H1 (cell line): Measurements from ENCODE around the gene GREB1L. TPM values are rescaled to one million over a fixed set of nuclear protein-coding genes. Genes with fewer than 3 reads are reported as not detected.

Experiments used
- CTCF ChIA-PET: fragments of 300-600 bp; sonication (Branson Sonifier 250); formaldehyde crosslinking; loops from one replicate; lab custom pipeline; 2021; ENCODE audit not compliant: partially characterized antibody; lab: Charles Lee
- POLR2A ChIA-PET: fragments of 300-600 bp; sonication (Branson Sonifier 250); formaldehyde crosslinking; loops from one replicate; lab custom pipeline; 2021; ENCODE audit warnings: inconsistent platforms; ENCODE audit not compliant: partially characterized antibody; lab: Charles Lee
- DNase-seq, 2 experiments: peaks; one replicate each; pipeline versions ENCODE4 v3.0.0 to v3.0.0-alpha.2; 2010 to 2022; ENCODE audit warnings: low spot score in 2 of 2, low read depth in 1 of 2, mixed read lengths in 1 of 2
- FAIRE-seq: peaks from 2 replicates; lab custom pipeline; 2011; peaks lifted over from hg19 to GRCh38; lab: Jason Lieb, UNC
- H2AFZ ChIP-seq: 2 replicates; pipeline ENCODE4 v1.8.1; 2012; ENCODE audit warnings: low read length, inconsistent platforms
- H2AK5ac ChIP-seq: 2 replicates; pipeline ENCODE4 v1.6.1; 2013; ENCODE audit warnings: low read depth, low read length
- H2BK120ac ChIP-seq: replicated peaks from 2 replicates; pipeline ENCODE3; 2013; ENCODE audit warnings: low read depth, low read length, inconsistent platforms
- H2BK12ac ChIP-seq: 2 replicates; pipeline ENCODE4 v1.6.1; 2013; ENCODE audit warnings: low read depth, low read length
- H2BK15ac ChIP-seq: 2 replicates; pipeline ENCODE4 v1.6.1; 2013; ENCODE audit warnings: low read length
- H2BK20ac ChIP-seq: 2 replicates; pipeline ENCODE4 v1.6.1; 2013; ENCODE audit warnings: low read length
- H2BK5ac ChIP-seq: 2 replicates; pipeline ENCODE4 v1.6.1; 2013; ENCODE audit warnings: low read depth, low read length
- H3K14ac ChIP-seq: 2 replicates; pipeline ENCODE4 v1.6.1; 2013; ENCODE audit warnings: inconsistent platforms; ENCODE audit not compliant: insufficient read length
- H3K18ac ChIP-seq: 2 replicates; pipeline ENCODE4 v1.6.1; 2013; ENCODE audit warnings: low read length; ENCODE audit errors: extremely low read depth
- H3K23ac ChIP-seq: 2 replicates; pipeline ENCODE4 v1.6.1; 2013; ENCODE audit warnings: inconsistent platforms; ENCODE audit not compliant: insufficient read length
- H3K23me2 ChIP-seq: 2 replicates; pipeline ENCODE4 v1.6.1; 2013; ENCODE audit warnings: low read depth, low read length
- H3K27ac ChIP-seq: 2 replicates; pipeline ENCODE4 v1.6.1; 2011; ENCODE audit warnings: low read depth, low read length, inconsistent platforms
- H3K27me3 ChIP-seq, 4 experiments: replicated peaks in 1 of 4; 1 replicate in 1 of 4; 2 replicates in 3 of 4; pipeline versions ENCODE4 v1.6.1 to v1.8.1; 2011 to 2013; ENCODE audit warnings: low read length in 3 of 4, mild to moderate bottlenecking in 3 of 4, inconsistent platforms in 2 of 4, mixed read lengths in 2 of 4, moderate library complexity in 1 of 4; ENCODE audit not compliant: control insufficient read depth in 3 of 4, insufficient read depth in 3 of 4; ENCODE audit errors: extremely low read depth in 1 of 4
- H3K36me3 ChIP-seq, 4 experiments: 2 replicates each; pipeline versions ENCODE4 v1.6.1 to v1.8.1; 2011 to 2013; ENCODE audit warnings: mild to moderate bottlenecking in 4 of 4, low read length in 3 of 4, moderate library complexity in 2 of 4, control low read depth in 1 of 4, inconsistent platforms in 1 of 4; ENCODE audit not compliant: insufficient read depth in 4 of 4, control insufficient read depth in 2 of 4
- H3K4ac ChIP-seq: replicated peaks from 2 replicates; pipeline ENCODE3; 2013; ENCODE audit warnings: low read length, low read depth, mixed read lengths, inconsistent platforms; ENCODE audit not compliant: insufficient read length
- H3K4me1 ChIP-seq, 4 experiments: replicated peaks in 1 of 4; 1 replicate in 1 of 4; 2 replicates in 3 of 4; pipeline versions ENCODE4 v1.6.1 to v1.8.1; 2011 to 2013; ENCODE audit warnings: low read length in 3 of 4, inconsistent platforms in 2 of 4, mixed read lengths in 1 of 4; ENCODE audit not compliant: insufficient read depth in 4 of 4, control insufficient read depth in 3 of 4
- H3K4me2 ChIP-seq, 2 experiments: 2 replicates each; pipeline versions ENCODE4 v1.6.1 to v1.8.1; 2011 to 2013; ENCODE audit warnings: low read depth in 2 of 2, low read length in 2 of 2, control low read depth in 1 of 2, inconsistent platforms in 1 of 2, mild to moderate bottlenecking in 1 of 2; ENCODE audit not compliant: insufficient read depth in 1 of 2
- H3K4me3 ChIP-seq, 4 experiments: fragments of 200-600, 300-600 bp in 1 of 4; sonication (generic), shearing (Covaris generic), sonication (Bioruptor Twin) in 1 of 4; 2 replicates each; pipeline versions ENCODE4 v1.5.1 to v1.8.1; 2011 to 2016; ENCODE audit warnings: low read length in 4 of 4, low read depth in 3 of 4, control low read depth in 2 of 4, inconsistent platforms in 2 of 4, mild to moderate bottlenecking in 2 of 4, mixed read lengths in 1 of 4, moderate library complexity in 1 of 4; ENCODE audit not compliant: insufficient read depth in 2 of 4; ENCODE audit errors: extremely low read depth in 1 of 4
- H3K56ac ChIP-seq: replicated peaks from 2 replicates; pipeline ENCODE3; 2013; ENCODE audit warnings: low read depth, mild to moderate bottlenecking, mixed read lengths, low read length, inconsistent platforms; ENCODE audit not compliant: insufficient read length
- H3K79me1 ChIP-seq: 2 replicates; pipeline ENCODE4 v1.6.1; 2013; ENCODE audit warnings: low read depth, low read length, control low read depth
- H3K79me2 ChIP-seq, 2 experiments: 2 replicates each; pipeline versions ENCODE4 v1.6.1 to v1.8.1; 2012 to 2013; ENCODE audit warnings: low read length in 2 of 2, mild to moderate bottlenecking in 2 of 2, inconsistent platforms in 1 of 2; ENCODE audit not compliant: insufficient read depth in 2 of 2, control insufficient read depth in 1 of 2
- H3K9ac ChIP-seq, 4 experiments: replicated peaks in 1 of 4; 1 replicate in 1 of 4; 2 replicates in 3 of 4; pipeline versions ENCODE4 v1.6.1 to v1.8.1; 2011 to 2013; ENCODE audit warnings: low read depth in 3 of 4, low read length in 3 of 4, control low read depth in 2 of 4, mild to moderate bottlenecking in 2 of 4, moderate library complexity in 2 of 4, inconsistent platforms in 1 of 4; ENCODE audit errors: extremely low read depth in 1 of 4
- H3K9me3 ChIP-seq, 2 experiments: 2 replicates each; pipeline versions ENCODE4 v1.6.1 to v1.8.1; 2012 to 2013; ENCODE audit warnings: mild to moderate bottlenecking in 2 of 2, moderate library complexity in 2 of 2, control low read depth in 1 of 2, inconsistent platforms in 1 of 2, low read depth in 1 of 2, low read length in 1 of 2, mixed read lengths in 1 of 2; ENCODE audit not compliant: insufficient read depth in 2 of 2
- H4K20me1 ChIP-seq, 2 experiments: replicated peaks in 1 of 2; 2 replicates each; pipeline versions ENCODE3 to v1.8.1; 2011 to 2013; ENCODE audit warnings: inconsistent platforms in 2 of 2, low read length in 2 of 2, mild to moderate bottlenecking in 1 of 2; ENCODE audit not compliant: insufficient read depth in 2 of 2, control insufficient read depth in 1 of 2
- H4K5ac ChIP-seq: 2 replicates; pipeline ENCODE4 v1.6.1; 2013; ENCODE audit warnings: low read length, low read depth, mixed read lengths, inconsistent platforms; ENCODE audit not compliant: insufficient read length
- H4K8ac ChIP-seq: 2 replicates; pipeline ENCODE4 v1.8.0; 2013; ENCODE audit warnings: mild to moderate bottlenecking, moderate library complexity, low read length, inconsistent platforms; ENCODE audit not compliant: insufficient read depth; ENCODE audit errors: extremely low read depth
- H4K91ac ChIP-seq: replicated peaks from 2 replicates; pipeline ENCODE3; 2013; ENCODE audit warnings: low read length, mixed read lengths, inconsistent platforms; ENCODE audit not compliant: insufficient read length
- BCL11A ChIP-seq, 2 experiments: IDR thresholded peaks; one replicate each; pipeline ENCODE4 v1.6.1; 2011; ENCODE audit warnings: low read depth in 2 of 2, low read length in 2 of 2, mild to moderate bottlenecking in 2 of 2
- CEBPB ChIP-seq: IDR thresholded peaks from 2 replicates; pipeline ENCODE4 v1.6.1; 2012; ENCODE audit warnings: low read depth, low read length
- CTBP2 ChIP-seq: IDR thresholded peaks from 2 replicates; pipeline ENCODE4 v1.7.0; 2011; ENCODE audit warnings: borderline replicate concordance, mild to moderate bottlenecking, moderate library complexity, mixed read lengths, low read length; ENCODE audit not compliant: insufficient read depth, insufficient read length
- EZH2 ChIP-seq: fragments of 200-600 bp; sonication (generic); IDR thresholded peaks from 2 replicates; pipeline ENCODE4 v1.7.1; 2012; ENCODE audit warnings: low read depth, mild to moderate bottlenecking, moderate library complexity, low read length, inconsistent platforms; ENCODE audit not compliant: severe bottlenecking
- SP4 ChIP-seq: IDR thresholded peaks from 2 replicates; pipeline ENCODE4 v1.6.1; 2012; ENCODE audit warnings: low read length, inconsistent platforms
- SUZ12 ChIP-seq: fragments of 200-600 bp; sonication (generic); IDR thresholded peaks from 2 replicates; pipeline ENCODE4 v1.6.1; 2012; ENCODE audit warnings: mild to moderate bottlenecking, inconsistent platforms, low read length, moderate library complexity, mixed read lengths
- TAF1 ChIP-seq: IDR thresholded peaks from 2 replicates; pipeline ENCODE4 v1.6.1; 2011; ENCODE audit warnings: mild to moderate bottlenecking, low read depth, low read length
- WGBS, 2 experiments: shearing (Covaris generic) in 1 of 2; methylation state at CpG; one replicate each; pipeline versions ENCODE4 v1.1.6 to v1.1.7; 2013 to 2015; ENCODE audit warnings: low lambda C conversion rate in 2 of 2, mixed read lengths in 2 of 2, inconsistent platforms in 1 of 2, low coverage in 1 of 2, missing lambda C conversion rate in 1 of 2; ENCODE audit not compliant: insufficient replicate concordance in 2 of 2, insufficient coverage in 1 of 2, insufficient read length in 1 of 2; ENCODE audit errors: extremely low coverage in 1 of 2, missing lambda C conversion rate in 1 of 2; 5-methylcytosine and 5-hydroxymethylcytosine counted together
- polyA plus RNA-seq, 7 experiments: library from polyadenylated mRNA; depleted of rRNA in 3 of 7; stranded (reverse) in 5 of 7; unstranded in 2 of 7; fragments of >200 nt in 5 of 7; fragments of 200-250 nt in 2 of 7; gene quantifications; 1 replicate in 5 of 7; 2 replicates in 1 of 7; 4 replicates in 1 of 7; pipeline versions ENCODE4 v1.2.1 to v1.2.3, GENCODE V29; 2011 to 2013; ENCODE audit warnings: missing spikeins in 2 of 7, mixed read lengths in 2 of 7
- total RNA-seq: library from RNA; stranded (reverse); fragmentation: NEBNext Ultra II Directional; extraction: Animal tissue kit (Norgen Biotek cat#: 25700); gene quantifications from 2 replicates; pipeline ENCODE4 v1.2.1, GENCODE V29; 2021
- TF ChIP-seq, protein P1 (sequence below), 3 experiments: IDR thresholded peaks; 1 replicate in 2 of 3; 2 replicates in 1 of 3; pipeline versions ENCODE4 v1.5.1 to v1.6.1; 2011; ENCODE audit warnings: low read length in 3 of 3, mild to moderate bottlenecking in 3 of 3, inconsistent platforms in 2 of 3, low read depth in 1 of 3, moderate library complexity in 1 of 3; ENCODE audit not compliant: insufficient read depth in 1 of 3; ENCODE audit errors: control extremely low read depth in 1 of 3
- TF ChIP-seq, protein P2 (sequence below): IDR thresholded peaks from 2 replicates; pipeline ENCODE4 v1.6.1; 2011; ENCODE audit warnings: low read depth, mild to moderate bottlenecking, low read length; ENCODE audit not compliant: insufficient read depth

Gene GREB1L
- total and polyA plus RNA-seq, 2 of the 8 experiments (the other 6 are each of a cell fraction or from before 2014, with no cell fraction given), result 0.34 to 1.6 TPM

DNA sequence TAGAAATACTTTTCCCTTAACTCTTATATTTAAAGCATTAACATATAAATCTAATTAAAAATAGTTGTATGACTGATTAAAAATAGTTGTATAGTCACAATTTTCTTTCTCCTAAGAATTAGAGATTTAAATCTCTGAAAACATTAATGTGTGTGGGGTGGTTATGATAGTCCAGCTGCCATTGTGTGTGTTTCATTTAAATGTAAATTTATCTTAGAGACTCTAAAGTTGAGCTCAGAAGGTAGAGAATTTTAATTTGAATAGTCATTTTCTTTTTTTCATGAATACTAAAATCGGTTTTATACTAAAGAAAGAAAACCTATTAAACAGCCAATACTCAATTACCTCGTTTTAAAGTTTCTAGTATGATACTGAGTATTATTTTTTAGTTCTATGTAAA is 18.6 kb downstream of the GREB1L start:
- Histone ChIP-seq H3K18ac (no peak overlapping the region; the same call in 1 of the 2 replicates), H3K4me1 (peaks cover 0 to 36% (median 6%) of the 10 kb centered on the region in 4 experiments; a peak in 3 of 7 replicates), H3K36me3 (no peaks in the 10 kb centered on the region), H3K56ac (no peak overlapping the region), H3K23ac (no peak overlapping the region), H2BK12ac (no peak overlapping the region), H3K27me3 (no peaks in the 10 kb centered on the region), H2BK15ac (no peak overlapping the region), H3K4ac (no peak overlapping the region), H3K9ac (no peak overlapping the region), H3K79me2 (no peaks in the 10 kb centered on the region), H2BK120ac (no peak overlapping the region), H4K8ac (no peak overlapping the region), H3K23me2 (no peaks in the 10 kb centered on the region), H2AK5ac (no peak overlapping the region), H3K9me3 (no peaks in the 10 kb centered on the region), H3K79me1 (no peaks in the 10 kb centered on the region), H4K91ac (no peak overlapping the region), H4K20me1 (no peaks in the 10 kb centered on the region), H3K4me3 (peak overlapping the region in 1 of 4 experiments; percentile 16; a peak in 1 of 8 replicates), H2BK20ac (no peak overlapping the region), H4K5ac (peak overlapping the region; percentile 45), H2AFZ (no peak overlapping the region), H3K14ac (no peak overlapping the region), H3K27ac (no peak overlapping the region), H3K4me2 (peak overlapping the region in 1 of 2 experiments; percentile 11; a peak in 1 of 4 replicates), H2BK5ac (no peak overlapping the region)
- no peak for FAIRE-seq
- ChIA-PET POLR2A (no interaction called here), CTCF (interaction anchor here (0.6 to 1.0 kb wide), 3 partner anchors 11 to 66 kb away, joined by 3 to 4 read pairs (median 3); no protein-coding TSS in a partner anchor)
- WGBS, 2 experiments, result 14% methylated on average over 2 of the region's 2 CpGs; no CpG with 5 or more reads in 1 of the 2 experiments
- TF ChIP-seq SP4 (no peak), CTBP2 (no peak), TAF1 (no peak), EZH2 (no peak), BCL11A (IDR thresholded peaks at IDR 0.05; ENCODE audit: low read depth in 2 of 2, low read length in 2 of 2) (no peak), SUZ12 (no peak), CEBPB (no peak)
- TF ChIP-seq, protein P1, sequence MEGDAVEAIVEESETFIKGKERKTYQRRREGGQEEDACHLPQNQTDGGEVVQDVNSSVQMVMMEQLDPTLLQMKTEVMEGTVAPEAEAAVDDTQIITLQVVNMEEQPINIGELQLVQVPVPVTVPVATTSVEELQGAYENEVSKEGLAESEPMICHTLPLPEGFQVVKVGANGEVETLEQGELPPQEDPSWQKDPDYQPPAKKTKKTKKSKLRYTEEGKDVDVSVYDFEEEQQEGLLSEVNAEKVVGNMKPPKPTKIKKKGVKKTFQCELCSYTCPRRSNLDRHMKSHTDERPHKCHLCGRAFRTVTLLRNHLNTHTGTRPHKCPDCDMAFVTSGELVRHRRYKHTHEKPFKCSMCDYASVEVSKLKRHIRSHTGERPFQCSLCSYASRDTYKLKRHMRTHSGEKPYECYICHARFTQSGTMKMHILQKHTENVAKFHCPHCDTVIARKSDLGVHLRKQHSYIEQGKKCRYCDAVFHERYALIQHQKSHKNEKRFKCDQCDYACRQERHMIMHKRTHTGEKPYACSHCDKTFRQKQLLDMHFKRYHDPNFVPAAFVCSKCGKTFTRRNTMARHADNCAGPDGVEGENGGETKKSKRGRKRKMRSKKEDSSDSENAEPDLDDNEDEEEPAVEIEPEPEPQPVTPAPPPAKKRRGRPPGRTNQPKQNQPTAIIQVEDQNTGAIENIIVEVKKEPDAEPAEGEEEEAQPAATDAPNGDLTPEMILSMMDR (IDR thresholded peaks at IDR 0.05; ENCODE audit: control extremely low read depth in 1 of 3, insufficient read depth in 1 of 3, low read depth in 1 of 3, low read length in 3 of 3), result no peak
- TF ChIP-seq, protein P2, sequence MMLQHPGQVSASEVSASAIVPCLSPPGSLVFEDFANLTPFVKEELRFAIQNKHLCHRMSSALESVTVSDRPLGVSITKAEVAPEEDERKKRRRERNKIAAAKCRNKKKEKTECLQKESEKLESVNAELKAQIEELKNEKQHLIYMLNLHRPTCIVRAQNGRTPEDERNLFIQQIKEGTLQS, result no peak
- DNase-seq, result no peak
